Suppressor macrophage (primary cell): Measurements from ENCODE around the gene PGAP6.
"Not testable (repeated sequence)": the region's sequence is repeated elsewhere in the genome, so short reads cannot be mapped to it uniquely, and the experiment has no call there.

Experiments used
- DNase-seq, 4 experiments: peaks; one replicate each; pipeline ENCODE4 v3.0.0-alpha.2; 2020 to 2022

The PGAP6 gene

GRCh38 chr16:349211-349610 is 32.6 kb downstream of the PGAP6 start:
- DNase-seq, result no peak

- DNase-seq, result not testable (repeated sequence)
Measured at GRCh38 chr16:348495-348894, 33.3 kb downstream of the PGAP6 start.

GRCh38 chr16:347203-347602 is 34.6 kb downstream of the PGAP6 start:
- no peak for DNase-seq

- DNase-seq, result no peak
Measured at GRCh38 chr16:346587-346986, 35.2 kb downstream of the PGAP6 start.

GRCh38 chr16:345772-346171 is 36.0 kb downstream of the PGAP6 start:
- no peak for DNase-seq

- no peak for DNase-seq
Measured at GRCh38 chr16:342455-343213, 39.1 kb downstream of the PGAP6 start.

GRCh38 chr16:341974-342336 is 39.8 kb downstream of the PGAP6 start:
- not testable (repeated sequence) for DNase-seq

GRCh38 chr16:341095-341973 is 40.4 kb downstream of the PGAP6 start:
- not testable (repeated sequence) for DNase-seq

GRCh38 chr16:340370-341091 is 41.2 kb downstream of the PGAP6 start:
- DNase-seq, result no peak

GRCh38 chr16:339680-340079 is 42.1 kb downstream of the PGAP6 start:
- DNase-seq, result peak in 1 of 4 experiments; percentile 20

GRCh38 chr16:337975-338575 is 43.7 kb downstream of the PGAP6 start:
- DNase-seq, result peak; percentile 61 to 80 (median 75)

GRCh38 chr16:337437-337836 is 44.3 kb downstream of the PGAP6 start:
- no peak for DNase-seq

GRCh38 chr16:336269-336668 is 45.5 kb downstream of the PGAP6 start:
- DNase-seq, result peak; percentile 57 to 71 (median 70)

- not testable (repeated sequence) for DNase-seq
Measured at GRCh38 chr16:334861-335632, 46.7 kb downstream of the PGAP6 start.

GRCh38 chr16:334164-334832 is 47.5 kb downstream of the PGAP6 start:
- not testable (repeated sequence) for DNase-seq

- no peak for DNase-seq
Measured at GRCh38 chr16:333406-334094, 48.2 kb downstream of the PGAP6 start.

- DNase-seq, result not testable (repeated sequence)
Measured at GRCh38 chr16:331181-331814, 50.5 kb downstream of the PGAP6 start.

GRCh38 chr16:330741-331140 is 51.0 kb downstream of the PGAP6 start:
- DNase-seq, result no peak

- peak; percentile 46 to 60 (median 51) for DNase-seq
Measured at GRCh38 chr16:325375-326145, 56.2 kb downstream of the PGAP6 start.
